Superior temporal gyrus (tissue), 1 donor: ENCODE data around the gene MTCL3.
"Not testable (repeated sequence)": the region's sequence is repeated elsewhere in the genome, so short reads cannot be mapped to it uniquely, and the experiment has no call there.

Experiments
- DNase-seq: peaks from one replicate; pipeline ENCODE4 v3.0.0-alpha.2; 2016; ENCODE audit errors: extremely low spot score

Gene MTCL3

DNA sequence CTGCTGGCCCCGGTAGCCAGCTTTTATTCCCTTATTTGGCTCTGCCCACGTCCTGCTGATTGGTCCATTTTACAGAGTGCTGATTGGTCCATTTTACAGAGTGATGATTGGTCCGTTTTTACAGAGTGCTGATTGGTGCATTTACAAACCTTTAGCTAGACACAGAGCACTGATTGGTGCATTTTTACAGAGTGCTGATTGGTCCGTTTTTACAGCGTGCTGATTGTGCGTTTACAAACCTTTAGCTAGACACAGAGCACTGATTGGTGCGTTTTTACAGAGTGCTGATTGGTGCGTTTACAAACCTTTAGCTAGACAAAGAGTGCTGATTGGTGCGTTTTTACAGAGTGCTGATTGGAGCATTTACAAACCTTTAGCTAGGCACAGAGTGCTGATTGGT, 90.6 kb downstream of the MTCL3 start:
- DNase-seq: not testable (repeated sequence)

DNA sequence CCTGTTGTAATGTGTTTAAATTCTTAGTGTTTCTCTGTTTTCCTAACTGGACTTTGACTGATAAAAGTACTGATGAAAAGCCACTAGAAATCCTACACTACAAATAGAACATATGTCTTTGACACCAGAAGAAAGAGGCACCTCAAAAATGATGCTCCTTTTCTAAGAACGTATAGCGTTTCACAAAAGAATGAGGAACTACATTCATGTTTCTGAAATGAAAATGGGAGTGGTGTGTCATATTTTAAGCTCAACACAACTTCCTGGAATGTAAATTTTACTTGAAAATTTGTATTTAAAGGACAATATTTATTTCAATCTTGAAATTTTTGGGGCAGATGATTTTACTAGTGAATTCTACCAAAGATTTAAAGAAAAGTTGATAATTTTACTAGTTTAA, 95.2 kb downstream of the MTCL3 start:
- DNase-seq: no peak
